ENCODE results near the gene ACIN1.

ACIN1 gene

DNA sequence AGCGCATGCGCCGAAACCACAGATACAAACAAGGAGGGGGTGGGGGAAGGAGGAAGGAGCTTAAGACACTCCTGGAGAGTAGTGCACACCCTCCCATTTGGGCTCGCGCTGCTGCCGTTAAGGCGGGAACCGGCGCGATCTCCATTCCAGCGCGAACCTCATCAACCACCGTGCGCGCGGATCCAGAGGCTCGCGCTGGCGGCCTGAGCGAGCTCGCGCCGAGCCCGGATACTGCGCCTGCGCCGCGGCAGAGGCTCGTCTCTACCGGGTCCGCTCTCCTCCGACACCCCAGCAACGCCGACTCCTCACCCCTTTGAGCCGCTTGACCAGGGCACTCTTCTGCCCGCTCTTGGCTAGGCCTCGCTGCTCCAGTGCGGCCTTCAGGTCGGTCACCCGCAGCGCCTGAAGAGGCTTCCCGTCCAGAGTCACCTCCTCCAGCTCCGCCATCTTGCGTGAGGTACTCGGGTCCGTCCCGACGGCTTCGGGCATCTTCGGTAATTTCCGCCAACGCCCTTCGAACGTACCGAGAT is at the start of gene ACIN1:
Gene ACIN1, minus strand, starts transcription at position 471 of the 530 bp plus-strand sequence. Its CDS starts 24 bp downstream, at position 447.
- Histone ChIP-seq H3K27me3 (no peaks in the 10 kb centered on the region), H3K4me2 (peak within 1 kb of the TSS; percentile 86 to 99 (median 94)), H3K9me3 (replicated peaks in 1 of 11) (no peaks in the 10 kb centered on the region), H3K4me1 (peaks cover 29 to 69% (median 34%) of the 10 kb centered on the region in 10 experiments), H4K20me1 (peaks cover 34 to 80% (median 70%) of the 10 kb centered on the region in 11 experiments; a peak in 21 of 22 replicates), H3K36me3 (peaks cover 54 to 67% (median 63%) of the 10 kb centered on the region in 11 experiments), H3K27ac (peak within 1 kb of the TSS; percentile 91 to 99 (median 97)), H3K4me3 (peak within 1 kb of the TSS; percentile 72 to 96 (median 86)), H3K9ac (peak within 1 kb of the TSS; percentile 90 to 99 (median 97))
- no peak for TF ChIP-seq Cebpa-rat (IDR thresholded peaks at IDR 0.05)

- Histone ChIP-seq H3K27me3 (no peaks in the 10 kb centered on the region), H3K4me2 (no peak overlapping the region), H3K36me3 (peaks cover 0 to 69% (median 0%) of the 10 kb centered on the region in 11 experiments; a peak in 5 of 22 replicates), H3K4me1 (peaks cover 0 to 39% (median 0%) of the 10 kb centered on the region in 10 experiments; a peak in 5 of 20 replicates), H3K27ac (no peak overlapping the region), H4K20me1 (no peaks in the 10 kb centered on the region; a peak in 1 of 22 replicates), H3K9me3 (replicated peaks in 1 of 11) (no peaks in the 10 kb centered on the region), H3K4me3 (no peak overlapping the region), H3K9ac (no peak overlapping the region)
- TF ChIP-seq Cebpa-rat (IDR thresholded peaks at IDR 0.05) = no peak
These were observed 49.0 kb upstream of the ACIN1 start for GRCh38 chr14:23143911-23144310.

DNA sequence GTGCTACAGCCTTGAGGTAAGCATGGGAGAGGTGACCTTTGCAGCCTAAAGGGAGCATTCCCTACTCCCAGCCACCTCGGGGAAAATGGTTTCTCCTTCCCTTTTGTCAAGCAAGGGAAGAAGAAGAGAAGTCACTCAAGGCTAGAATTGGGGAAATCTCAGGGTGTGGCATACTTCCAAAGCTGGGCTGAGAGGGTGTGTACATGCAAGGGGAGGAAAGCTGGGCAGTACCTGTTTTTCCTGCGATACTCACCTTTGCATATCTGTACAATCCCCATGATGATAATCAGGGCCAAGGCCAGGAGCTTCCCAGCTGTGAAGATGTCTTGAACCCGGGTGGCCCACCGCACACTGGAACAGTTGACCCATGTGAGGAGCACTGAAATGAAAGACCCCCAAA is 47.9 kb upstream of the ACIN1 start:
- H3K27me3 ChIP-seq = no peaks in the 10 kb centered on the region
- H3K9me3 ChIP-seq (replicated peaks in 1 of 11) = no peaks in the 10 kb centered on the region
- H3K4me2 ChIP-seq = peak overlapping the region in 2 of 11 experiments; percentile 12 to 55; a peak in 3 of 22 replicates
- H3K27ac ChIP-seq = no peak overlapping the region
- no peak for TF ChIP-seq Cebpa-rat (IDR thresholded peaks at IDR 0.05)
- peaks cover 0 to 34% (median 0%) of the 10 kb centered on the region in 10 experiments; a peak in 5 of 20 replicates for H3K4me1 ChIP-seq
- H4K20me1 ChIP-seq = no peaks in the 10 kb centered on the region
- H3K9ac ChIP-seq = no peak overlapping the region
- peaks cover 0 to 73% (median 0%) of the 10 kb centered on the region in 11 experiments; a peak in 5 of 22 replicates for H3K36me3 ChIP-seq
- H3K4me3 ChIP-seq = no peak overlapping the region

DNA sequence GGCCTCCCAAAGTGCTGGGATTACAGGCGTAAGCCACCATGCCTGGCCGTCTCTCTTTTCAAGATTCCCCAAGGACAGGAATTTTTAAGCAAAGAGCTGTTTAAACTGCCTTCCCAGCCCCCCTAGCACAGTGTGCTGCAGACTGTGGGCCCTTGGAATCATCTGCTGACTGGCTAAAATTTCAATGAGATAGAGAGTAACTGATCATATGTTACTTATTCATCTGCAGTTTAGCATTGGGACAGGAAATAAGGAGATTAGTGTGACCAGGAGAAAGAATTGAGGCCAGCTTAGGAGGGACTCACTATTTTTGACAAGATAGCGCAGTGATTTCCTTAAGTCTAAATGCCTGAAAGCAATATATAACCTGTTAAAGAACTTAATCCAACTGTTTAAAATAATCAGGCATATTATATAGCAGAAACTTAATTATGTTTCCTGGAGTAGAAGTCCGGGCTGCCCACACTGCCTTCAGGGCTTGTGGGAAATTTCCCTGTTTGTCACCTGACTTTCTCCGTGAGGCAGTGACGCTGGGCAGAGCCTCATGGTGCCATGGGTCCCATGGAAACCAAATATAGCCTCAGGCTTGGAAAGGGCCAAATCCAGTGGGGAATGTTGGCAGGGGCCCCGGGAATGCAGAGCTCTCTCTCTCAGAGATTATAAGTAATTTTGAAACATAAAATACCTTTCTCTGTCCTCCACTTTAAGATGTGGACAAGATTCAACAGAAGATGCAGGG is 46.9 kb upstream of the ACIN1 start:
- H3K4me1 ChIP-seq = peaks cover 0 to 34% (median 0%) of the 10 kb centered on the region in 10 experiments; a peak in 5 of 20 replicates
- no peak overlapping the region for H3K9ac ChIP-seq
- no peak overlapping the region for H3K27ac ChIP-seq
- no peak overlapping the region for H3K4me3 ChIP-seq
- peaks cover 0 to 74% (median 0%) of the 10 kb centered on the region in 11 experiments; a peak in 5 of 22 replicates for H3K36me3 ChIP-seq
- no peaks in the 10 kb centered on the region for H4K20me1 ChIP-seq
- H3K27me3 ChIP-seq = no peaks in the 10 kb centered on the region
- peak overlapping the region in 2 of 11 experiments; percentile 3 to 55; a peak in 2 of 22 replicates for H3K4me2 ChIP-seq
- no peak for TF ChIP-seq Cebpa-rat (IDR thresholded peaks at IDR 0.05)
- H3K9me3 ChIP-seq (replicated peaks in 1 of 11) = no peaks in the 10 kb centered on the region

GRCh38 chr14:23140371-23140770 is 45.4 kb upstream of the ACIN1 start:
- no peak overlapping the region for H3K27ac ChIP-seq
- H3K9ac ChIP-seq = no peak overlapping the region
- no peaks in the 10 kb centered on the region for H3K9me3 ChIP-seq (replicated peaks in 1 of 11)
- peaks cover 0 to 82% (median 0%) of the 10 kb centered on the region in 11 experiments; a peak in 5 of 22 replicates for H3K36me3 ChIP-seq
- H3K4me2 ChIP-seq = no peak overlapping the region
- H3K4me3 ChIP-seq = no peak overlapping the region
- H3K27me3 ChIP-seq = no peaks in the 10 kb centered on the region
- H4K20me1 ChIP-seq = no peaks in the 10 kb centered on the region
- TF ChIP-seq Cebpa-rat (IDR thresholded peaks at IDR 0.05) = no peak
- peaks cover 0 to 23% (median 0%) of the 10 kb centered on the region in 10 experiments; a peak in 4 of 20 replicates for H3K4me1 ChIP-seq

DNA sequence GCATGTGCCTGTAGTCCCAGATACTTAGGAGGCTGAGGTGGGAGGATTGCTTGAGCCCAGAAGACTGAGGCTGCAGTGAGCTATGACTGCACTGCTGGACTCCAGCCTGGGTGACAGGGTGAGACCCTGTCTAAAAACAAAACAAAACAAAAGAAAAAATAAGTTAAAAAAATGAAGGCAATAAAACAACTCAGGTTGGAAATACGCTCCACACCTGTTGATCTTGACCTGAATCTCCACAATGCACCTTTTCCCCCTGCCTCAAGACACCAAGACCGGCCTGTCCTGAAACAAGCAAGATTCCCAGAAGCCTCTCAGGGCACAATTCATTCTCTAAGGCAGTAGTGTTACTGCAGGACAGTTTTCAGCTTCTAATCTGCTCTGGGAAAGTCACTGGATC is 44.9 kb upstream of the ACIN1 start:
- no peak overlapping the region for H3K4me2 ChIP-seq
- no peaks in the 10 kb centered on the region for H3K27me3 ChIP-seq
- TF ChIP-seq Cebpa-rat (IDR thresholded peaks at IDR 0.05) = no peak
- peaks cover 0 to 23% (median 0%) of the 10 kb centered on the region in 10 experiments; a peak in 4 of 20 replicates for H3K4me1 ChIP-seq
- no peaks in the 10 kb centered on the region for H3K9me3 ChIP-seq (replicated peaks in 1 of 11)
- no peak overlapping the region for H3K4me3 ChIP-seq
- H3K9ac ChIP-seq = no peak overlapping the region
- peaks cover 0 to 82% (median 0%) of the 10 kb centered on the region in 11 experiments; a peak in 5 of 22 replicates for H3K36me3 ChIP-seq
- no peak overlapping the region for H3K27ac ChIP-seq
- no peaks in the 10 kb centered on the region for H4K20me1 ChIP-seq

- no peak for TF ChIP-seq Cebpa-rat (IDR thresholded peaks at IDR 0.05)
- Histone ChIP-seq H3K4me1 (peaks cover 0 to 14% (median 2%) of the 10 kb centered on the region in 10 experiments; a peak in 7 of 20 replicates), H3K27me3 (no peaks in the 10 kb centered on the region), H3K9me3 (replicated peaks in 1 of 11) (no peaks in the 10 kb centered on the region), H4K20me1 (no peaks in the 10 kb centered on the region), H3K4me2 (no peak overlapping the region), H3K4me3 (no peak overlapping the region), H3K36me3 (peaks cover 0 to 94% (median 0%) of the 10 kb centered on the region in 11 experiments; a peak in 5 of 22 replicates), H3K9ac (no peak overlapping the region), H3K27ac (no peak overlapping the region)
These were observed 43.0 kb upstream of the ACIN1 start for GRCh38 chr14:23137813-23138535.

DNA sequence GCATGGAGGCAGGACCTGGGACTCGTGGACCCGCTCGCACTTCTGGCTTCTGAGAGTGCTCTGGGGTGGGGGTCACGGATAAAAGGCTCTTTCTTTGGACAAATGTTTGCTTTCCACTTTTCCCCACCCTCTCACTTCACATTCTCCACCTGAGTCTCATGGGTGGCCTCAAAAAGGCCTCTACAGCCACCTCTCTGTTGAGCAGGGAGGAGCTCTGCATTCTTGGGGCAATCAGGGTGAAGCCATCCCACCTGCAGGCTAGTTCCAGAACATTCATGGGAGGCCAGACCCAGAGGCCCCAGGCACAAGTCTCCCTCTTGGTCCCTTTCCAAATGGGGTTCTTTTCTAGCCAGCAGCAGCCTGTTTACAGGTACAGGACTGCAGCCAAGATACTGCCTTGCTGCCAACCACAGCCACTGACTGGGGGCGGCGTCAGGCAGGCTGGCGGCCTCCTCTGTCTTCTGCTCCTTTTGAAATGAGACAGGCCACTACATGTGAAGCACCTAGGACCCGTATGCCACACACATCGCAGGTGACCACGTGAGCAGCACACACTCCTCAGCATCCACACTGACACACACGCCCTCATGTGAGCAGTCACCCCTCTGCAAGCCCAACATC is 42.4 kb upstream of the ACIN1 start:
- H4K20me1 ChIP-seq = no peaks in the 10 kb centered on the region
- no peak for TF ChIP-seq Cebpa-rat (IDR thresholded peaks at IDR 0.05)

More for the DNA sequence above, 42.4 kb upstream of the ACIN1 start:
- Histone ChIP-seq H3K27ac (no peak overlapping the region), H3K9ac (0 out of 22 replicates have a peak overlapping the region, but pooled peaks of 1 of the 11 experiments have one; percentile 4), H3K4me2 (no peak overlapping the region), H3K4me3 (no peak overlapping the region), H3K9me3 (replicated peaks in 1 of 11) (no peaks in the 10 kb centered on the region), H3K36me3 (peaks cover 0 to 93% (median 0%) of the 10 kb centered on the region in 11 experiments; a peak in 5 of 22 replicates), H3K27me3 (no peaks in the 10 kb centered on the region), H3K4me1 (peaks cover 0 to 9% (median 5%) of the 10 kb centered on the region in 10 experiments; a peak in 7 of 20 replicates)

Data from BLaER1 treated with 17β-estradiol and CSF1 and Interleukin-3, amounts not matched to agents 10 nM and 100 nM (cell line).